Gastrocnemius medialis (tissue), 4 donors: ENCODE data around the gene ACACA. TPM values are rescaled to one million over a fixed set of nuclear protein-coding genes. Genes with fewer than 3 reads are reported as not detected.

Source experiments
- ATAC-seq, 2 donors: fragments of 150-250 bp; one replicate each; pipeline ENCODE4 v1.9.1; 2016
- DNase-seq, 2 donors: peaks; one replicate each; pipeline ENCODE4 v3.0.0-alpha.2; 2019
- H3K27ac ChIP-seq, 4 donors: fragments of 200-600 bp; sonication (generic); 1 replicate in 1 of 4; 2 replicates in 3 of 4; pipeline ENCODE4 v1.5.1; 2016 to 2018; ENCODE audit warnings: mild to moderate bottlenecking in 2 of 4, moderate library complexity in 1 of 4
- H3K27me3 ChIP-seq, 3 donors: fragments of 200-600 bp; sonication (generic) in 2 of 3; 1 replicate in 1 of 3; 2 replicates in 2 of 3; pipeline versions ENCODE4 v1.5.1 to v1.6.0; 2016 to 2019; ENCODE audit warnings: mild to moderate bottlenecking in 1 of 3, moderate library complexity in 1 of 3
- H3K36me3 ChIP-seq, 2 donors: fragments of 200-600 bp; sonication (generic) in 1 of 2; one replicate each; pipeline ENCODE4 v1.5.1; 2017 to 2018
- H3K4me1 ChIP-seq, 2 donors: fragments of 200-600 bp; sonication (generic) in 1 of 2; one replicate each; pipeline ENCODE4 v1.5.1; 2016 to 2017; ENCODE audit warnings: mild to moderate bottlenecking in 2 of 2
- H3K4me3 ChIP-seq, 4 donors: fragments of 200-600 bp; sonication (generic) in 3 of 4; 1 replicate in 1 of 4; 2 replicates in 3 of 4; pipeline ENCODE4 v1.5.1; 2016 to 2019; ENCODE audit warnings: mild to moderate bottlenecking in 2 of 4
- H3K9me3 ChIP-seq, 3 donors: fragments of 200-600 bp; sonication (generic) in 2 of 3; 1 replicate in 1 of 3; 2 replicates in 2 of 3; pipeline ENCODE4 v1.5.1; 2016 to 2019
- POLR2A ChIP-seq, 2 donors: fragments of 450-650 bp; IDR thresholded peaks; one replicate each; pipeline ENCODE4 v1.6.1; 2017; ENCODE audit warnings: antibody characterized with exemption in 2 of 2, mild to moderate bottlenecking in 2 of 2, moderate library complexity in 2 of 2
- in situ Hi-C, 4 donors: fragments of 200-750 bp; cut with MboI; loops; one replicate each; pipeline versions ENCODE4 v1.15.0 to v1.8.0; 2017; ENCODE audit warnings: low sequenced_read_pairs in 4 of 4
- intact Hi-C: fragments of 100-400 bp; cut with DNase I; formaldehyde crosslinking; loops from one replicate; pipeline ENCODE4 v1.15.1; 2023; ENCODE audit warnings: low total_unique reads
- total RNA-seq, 4 donors: library from RNA; depleted of rRNA; stranded (reverse); fragments of >200 nt; gene quantifications; one replicate each; pipeline versions ENCODE4 v1.1.0 to v1.2.3, GENCODE V29; 2016
- TF ChIP-seq, protein P1 (sequence below), 5 experiments: fragments of 450-650 bp in 3 of 5; fragments of 200-600 bp in 2 of 5; sonication (generic) in 2 of 5; IDR thresholded peaks in 4 of 5; conservative IDR thresholded peaks in 1 of 5; 1 replicate in 4 of 5; 2 replicates in 1 of 5; pipeline ENCODE4 v1.5.1; 2016 to 2019; ENCODE audit warnings: antibody characterized with exemption in 5 of 5, mild to moderate bottlenecking in 3 of 5, moderate library complexity in 3 of 5

ACACA gene
- total RNA-seq, 4 donors from 2014 or later: 13.4 to 28.9 (median 18.9) TPM

DNA sequence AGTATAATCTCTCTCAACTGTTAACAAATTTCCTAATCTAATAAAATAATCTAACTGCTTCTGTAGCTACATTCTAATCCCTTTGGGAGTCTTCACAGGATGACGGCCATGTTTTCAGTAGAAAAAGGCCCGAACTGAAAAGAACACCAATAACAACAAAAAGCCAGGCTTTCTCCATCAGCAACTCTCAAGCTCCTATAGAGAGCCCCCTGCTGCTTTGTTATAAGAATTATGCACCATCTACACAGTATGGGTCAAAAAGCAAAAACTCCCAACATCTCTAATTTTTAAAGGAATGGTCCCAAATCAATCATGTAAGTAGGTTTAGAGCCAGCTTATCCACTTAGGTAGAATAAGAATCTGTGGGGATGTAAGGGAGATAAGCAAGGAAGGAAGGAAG is 194.5 kb downstream of the ACACA start:
- no peak for TF ChIP-seq POLR2A (IDR thresholded peaks at IDR 0.05)
- TF ChIP-seq, protein P1, sequence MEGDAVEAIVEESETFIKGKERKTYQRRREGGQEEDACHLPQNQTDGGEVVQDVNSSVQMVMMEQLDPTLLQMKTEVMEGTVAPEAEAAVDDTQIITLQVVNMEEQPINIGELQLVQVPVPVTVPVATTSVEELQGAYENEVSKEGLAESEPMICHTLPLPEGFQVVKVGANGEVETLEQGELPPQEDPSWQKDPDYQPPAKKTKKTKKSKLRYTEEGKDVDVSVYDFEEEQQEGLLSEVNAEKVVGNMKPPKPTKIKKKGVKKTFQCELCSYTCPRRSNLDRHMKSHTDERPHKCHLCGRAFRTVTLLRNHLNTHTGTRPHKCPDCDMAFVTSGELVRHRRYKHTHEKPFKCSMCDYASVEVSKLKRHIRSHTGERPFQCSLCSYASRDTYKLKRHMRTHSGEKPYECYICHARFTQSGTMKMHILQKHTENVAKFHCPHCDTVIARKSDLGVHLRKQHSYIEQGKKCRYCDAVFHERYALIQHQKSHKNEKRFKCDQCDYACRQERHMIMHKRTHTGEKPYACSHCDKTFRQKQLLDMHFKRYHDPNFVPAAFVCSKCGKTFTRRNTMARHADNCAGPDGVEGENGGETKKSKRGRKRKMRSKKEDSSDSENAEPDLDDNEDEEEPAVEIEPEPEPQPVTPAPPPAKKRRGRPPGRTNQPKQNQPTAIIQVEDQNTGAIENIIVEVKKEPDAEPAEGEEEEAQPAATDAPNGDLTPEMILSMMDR (IDR thresholded peaks at IDR 0.05 in 4 of 5, conservative IDR thresholded peaks at IDR 0.05 in 1 of 5): no peak
- in situ Hi-C loops: no loop called here
- H3K27ac ChIP-seq: no peak overlapping the region

DNA sequence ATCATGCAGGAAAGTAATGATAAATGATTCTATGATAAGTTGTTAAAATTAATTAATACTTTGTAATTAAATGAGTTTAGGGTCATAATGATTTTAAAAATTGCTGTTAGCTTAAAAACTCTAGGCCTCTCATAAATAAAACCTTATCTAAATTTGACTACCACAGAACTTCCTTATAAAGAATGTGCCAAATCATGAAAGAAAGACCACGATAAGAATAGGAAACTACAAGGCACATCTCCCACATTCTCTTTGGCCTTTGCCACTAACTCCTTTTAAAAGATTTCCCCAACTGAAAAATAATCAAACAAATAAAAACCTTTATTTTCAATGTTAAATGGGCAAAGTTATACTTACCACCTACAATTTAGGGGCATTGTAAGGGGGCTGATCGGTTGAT is 195.5 kb downstream of the ACACA start:
- Histone ChIP-seq H3K4me3 (no peak overlapping the region), H3K27me3 (no peaks in the 10 kb centered on the region), H3K36me3 (peaks cover 0 to 30% of the 10 kb centered on the region in 2 donors), H3K4me1 (no peaks in the 10 kb centered on the region), H3K9me3 (no peaks in the 10 kb centered on the region), H3K27ac (no peak overlapping the region)
- DNase-seq (no peak), ATAC-seq (no peak)
- in situ Hi-C loops: no loop called here
- TF ChIP-seq POLR2A (IDR thresholded peaks at IDR 0.05): no peak
- TF ChIP-seq, protein P1 (IDR thresholded peaks at IDR 0.05 in 4 of 5, conservative IDR thresholded peaks at IDR 0.05 in 1 of 5): no peak
- intact Hi-C loops: no loop called here

More for the DNA sequence above, 194.5 kb downstream of the ACACA start:
- Histone ChIP-seq H3K9me3 (no peaks in the 10 kb centered on the region), H3K36me3 (peaks cover 0 to 25% of the 10 kb centered on the region in 2 donors), H3K27me3 (no peaks in the 10 kb centered on the region), H3K4me1 (no peaks in the 10 kb centered on the region), H3K4me3 (no peak overlapping the region)
- intact Hi-C loops: no loop called here
- ATAC-seq: no peak
- DNase-seq: no peak

DNA sequence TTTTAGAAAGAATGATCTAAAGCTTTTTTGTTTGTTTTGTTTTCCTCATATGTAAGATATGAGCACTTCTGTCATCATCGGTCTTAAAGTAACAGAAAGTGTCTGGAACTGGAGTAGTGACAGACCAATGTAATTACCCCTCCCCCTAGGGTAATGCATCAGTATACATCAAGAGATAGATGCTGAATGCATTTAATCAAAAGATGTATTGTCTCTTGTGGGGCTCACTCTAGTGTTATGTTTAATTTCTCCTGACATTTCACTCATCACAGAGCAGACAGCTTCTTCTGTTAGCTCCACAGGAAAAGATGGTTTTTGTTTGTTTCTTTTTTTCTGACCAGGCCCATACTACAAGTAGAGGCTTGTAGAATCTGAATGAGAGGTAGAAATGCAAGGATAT is 199.5 kb downstream of the ACACA start:
- intact Hi-C loops (no loop called here), in situ Hi-C loops (no loop called here)
- DNase-seq: no peak
- Histone ChIP-seq H3K9me3 (no peaks in the 10 kb centered on the region), H3K27me3 (no peaks in the 10 kb centered on the region), H3K4me3 (no peak overlapping the region), H3K4me1 (no peaks in the 10 kb centered on the region), H3K36me3 (peaks cover 0 to 40% of the 10 kb centered on the region in 2 donors), H3K27ac (no peak overlapping the region)
- ATAC-seq: no peak
- TF ChIP-seq POLR2A (IDR thresholded peaks at IDR 0.05): no peak
- TF ChIP-seq, protein P1 (IDR thresholded peaks at IDR 0.05 in 4 of 5, conservative IDR thresholded peaks at IDR 0.05 in 1 of 5): no peak

DNA sequence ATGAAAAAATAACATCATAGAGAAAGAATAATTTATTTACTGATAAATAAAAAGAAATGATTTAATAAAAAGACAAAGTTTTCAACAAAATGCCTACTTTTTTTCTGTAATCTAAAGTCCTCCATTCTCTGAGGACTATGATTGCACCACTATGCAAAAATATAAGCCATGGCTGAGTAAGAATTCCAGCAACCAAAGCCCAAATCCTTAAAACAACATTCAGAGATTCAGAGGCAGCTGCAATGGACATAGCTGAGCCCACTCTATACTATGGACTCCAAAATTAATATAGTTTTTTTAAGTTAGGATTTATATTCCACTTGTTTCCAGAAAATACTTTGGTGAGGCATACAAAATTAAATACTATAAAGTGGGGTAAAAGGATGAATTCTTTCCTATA is 200.3 kb downstream of the ACACA start:
- TF ChIP-seq, protein P1 (IDR thresholded peaks at IDR 0.05 in 4 of 5, conservative IDR thresholded peaks at IDR 0.05 in 1 of 5): no peak
- TF ChIP-seq POLR2A (IDR thresholded peaks at IDR 0.05): no peak
- H3K36me3 ChIP-seq: peaks cover 0 to 40% of the 10 kb centered on the region in 2 donors

DNA sequence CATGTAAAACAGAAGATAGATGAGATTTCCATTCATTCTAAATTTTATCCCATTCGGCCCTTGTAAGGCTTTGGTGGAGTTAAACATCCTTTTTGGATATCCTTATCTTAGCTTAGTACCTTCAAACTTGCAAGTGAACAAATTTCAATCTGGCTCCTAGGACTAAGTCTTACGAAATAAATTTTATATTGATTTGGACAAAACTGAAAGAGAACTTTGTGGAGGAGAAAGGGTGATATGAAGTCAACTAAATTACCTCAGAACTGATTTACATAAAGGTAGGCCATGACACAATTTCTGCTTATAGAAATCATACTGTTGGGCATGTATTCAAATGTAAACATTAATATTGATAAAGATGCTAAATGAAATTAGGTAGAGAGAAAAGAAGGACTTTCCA is 206.1 kb downstream of the ACACA start:
- DNase-seq (no peak), ATAC-seq (no peak)
- H3K9me3 ChIP-seq: no peaks in the 10 kb centered on the region
- no peak overlapping the region for H3K27ac ChIP-seq
- H3K36me3 ChIP-seq: peaks cover 0 to 17% of the 10 kb centered on the region in 2 donors
- no peaks in the 10 kb centered on the region for H3K4me1 ChIP-seq
- in situ Hi-C loops: no loop called here
- intact Hi-C loops: no loop called here
- H3K27me3 ChIP-seq: no peaks in the 10 kb centered on the region
- TF ChIP-seq POLR2A (IDR thresholded peaks at IDR 0.05): no peak
- TF ChIP-seq, protein P1 (IDR thresholded peaks at IDR 0.05 in 4 of 5, conservative IDR thresholded peaks at IDR 0.05 in 1 of 5): no peak
- no peak overlapping the region for H3K4me3 ChIP-seq

More for the DNA sequence above, 200.3 kb downstream of the ACACA start:
- intact Hi-C loops: no loop called here
- Histone ChIP-seq H3K4me1 (no peaks in the 10 kb centered on the region), H3K9me3 (no peaks in the 10 kb centered on the region), H3K4me3 (no peak overlapping the region), H3K27ac (no peak overlapping the region), H3K27me3 (no peaks in the 10 kb centered on the region)
- DNase-seq: no peak
- in situ Hi-C loops: no loop called here
- ATAC-seq: no peak
